H1 (cell line): ENCODE results near the gene PRSS8. TPM values are rescaled to one million over a fixed set of nuclear protein-coding genes. Genes with fewer than 3 reads are reported as not detected.

Experiments
- CTCF ChIA-PET: fragments of 300-600 bp; sonication (Branson Sonifier 250); formaldehyde crosslinking; loops from one replicate; lab custom pipeline; 2021; ENCODE audit not compliant: partially characterized antibody; lab: Charles Lee
- POLR2A ChIA-PET: fragments of 300-600 bp; sonication (Branson Sonifier 250); formaldehyde crosslinking; loops from one replicate; lab custom pipeline; 2021; ENCODE audit warnings: inconsistent platforms; ENCODE audit not compliant: partially characterized antibody; lab: Charles Lee
- DNase-seq, 2 experiments: peaks; one replicate each; pipeline versions ENCODE4 v3.0.0 to v3.0.0-alpha.2; 2010 to 2022; ENCODE audit warnings: low spot score in 2 of 2, low read depth in 1 of 2, mixed read lengths in 1 of 2
- FAIRE-seq: peaks from 2 replicates; lab custom pipeline; 2011; peaks lifted over from hg19 to GRCh38; lab: Jason Lieb, UNC
- H2AFZ ChIP-seq: 2 replicates; pipeline ENCODE4 v1.8.1; 2012; ENCODE audit warnings: low read length, inconsistent platforms
- H2AK5ac ChIP-seq: 2 replicates; pipeline ENCODE4 v1.6.1; 2013; ENCODE audit warnings: low read depth, low read length
- H2BK120ac ChIP-seq: replicated peaks from 2 replicates; pipeline ENCODE3; 2013; ENCODE audit warnings: low read depth, low read length, inconsistent platforms
- H2BK12ac ChIP-seq: 2 replicates; pipeline ENCODE4 v1.6.1; 2013; ENCODE audit warnings: low read depth, low read length
- H2BK15ac ChIP-seq: 2 replicates; pipeline ENCODE4 v1.6.1; 2013; ENCODE audit warnings: low read length
- H2BK20ac ChIP-seq: 2 replicates; pipeline ENCODE4 v1.6.1; 2013; ENCODE audit warnings: low read length
- H2BK5ac ChIP-seq: 2 replicates; pipeline ENCODE4 v1.6.1; 2013; ENCODE audit warnings: low read depth, low read length
- H3K14ac ChIP-seq: 2 replicates; pipeline ENCODE4 v1.6.1; 2013; ENCODE audit warnings: inconsistent platforms; ENCODE audit not compliant: insufficient read length
- H3K18ac ChIP-seq: 2 replicates; pipeline ENCODE4 v1.6.1; 2013; ENCODE audit warnings: low read length; ENCODE audit errors: extremely low read depth
- H3K23ac ChIP-seq: 2 replicates; pipeline ENCODE4 v1.6.1; 2013; ENCODE audit warnings: inconsistent platforms; ENCODE audit not compliant: insufficient read length
- H3K23me2 ChIP-seq: 2 replicates; pipeline ENCODE4 v1.6.1; 2013; ENCODE audit warnings: low read depth, low read length
- H3K27ac ChIP-seq: 2 replicates; pipeline ENCODE4 v1.6.1; 2011; ENCODE audit warnings: low read depth, low read length, inconsistent platforms
- H3K27me3 ChIP-seq, 4 experiments: replicated peaks in 1 of 4; 1 replicate in 1 of 4; 2 replicates in 3 of 4; pipeline versions ENCODE4 v1.6.1 to v1.8.1; 2011 to 2013; ENCODE audit warnings: low read length in 3 of 4, mild to moderate bottlenecking in 3 of 4, inconsistent platforms in 2 of 4, mixed read lengths in 2 of 4, moderate library complexity in 1 of 4; ENCODE audit not compliant: control insufficient read depth in 3 of 4, insufficient read depth in 3 of 4; ENCODE audit errors: extremely low read depth in 1 of 4
- H3K36me3 ChIP-seq, 4 experiments: 2 replicates each; pipeline versions ENCODE4 v1.6.1 to v1.8.1; 2011 to 2013; ENCODE audit warnings: mild to moderate bottlenecking in 4 of 4, low read length in 3 of 4, moderate library complexity in 2 of 4, control low read depth in 1 of 4, inconsistent platforms in 1 of 4; ENCODE audit not compliant: insufficient read depth in 4 of 4, control insufficient read depth in 2 of 4
- H3K4ac ChIP-seq: replicated peaks from 2 replicates; pipeline ENCODE3; 2013; ENCODE audit warnings: low read length, low read depth, mixed read lengths, inconsistent platforms; ENCODE audit not compliant: insufficient read length
- H3K4me1 ChIP-seq, 4 experiments: replicated peaks in 1 of 4; 1 replicate in 1 of 4; 2 replicates in 3 of 4; pipeline versions ENCODE4 v1.6.1 to v1.8.1; 2011 to 2013; ENCODE audit warnings: low read length in 3 of 4, inconsistent platforms in 2 of 4, mixed read lengths in 1 of 4; ENCODE audit not compliant: insufficient read depth in 4 of 4, control insufficient read depth in 3 of 4
- H3K4me2 ChIP-seq, 2 experiments: 2 replicates each; pipeline versions ENCODE4 v1.6.1 to v1.8.1; 2011 to 2013; ENCODE audit warnings: low read depth in 2 of 2, low read length in 2 of 2, control low read depth in 1 of 2, inconsistent platforms in 1 of 2, mild to moderate bottlenecking in 1 of 2; ENCODE audit not compliant: insufficient read depth in 1 of 2
- H3K4me3 ChIP-seq, 4 experiments: fragments of 200-600, 300-600 bp in 1 of 4; sonication (generic), shearing (Covaris generic), sonication (Bioruptor Twin) in 1 of 4; 2 replicates each; pipeline versions ENCODE4 v1.5.1 to v1.8.1; 2011 to 2016; ENCODE audit warnings: low read length in 4 of 4, low read depth in 3 of 4, control low read depth in 2 of 4, inconsistent platforms in 2 of 4, mild to moderate bottlenecking in 2 of 4, mixed read lengths in 1 of 4, moderate library complexity in 1 of 4; ENCODE audit not compliant: insufficient read depth in 2 of 4; ENCODE audit errors: extremely low read depth in 1 of 4
- H3K56ac ChIP-seq: replicated peaks from 2 replicates; pipeline ENCODE3; 2013; ENCODE audit warnings: low read depth, mild to moderate bottlenecking, mixed read lengths, low read length, inconsistent platforms; ENCODE audit not compliant: insufficient read length
- H3K79me1 ChIP-seq: 2 replicates; pipeline ENCODE4 v1.6.1; 2013; ENCODE audit warnings: low read depth, low read length, control low read depth
- H3K79me2 ChIP-seq, 2 experiments: 2 replicates each; pipeline versions ENCODE4 v1.6.1 to v1.8.1; 2012 to 2013; ENCODE audit warnings: low read length in 2 of 2, mild to moderate bottlenecking in 2 of 2, inconsistent platforms in 1 of 2; ENCODE audit not compliant: insufficient read depth in 2 of 2, control insufficient read depth in 1 of 2
- H3K9ac ChIP-seq, 4 experiments: replicated peaks in 1 of 4; 1 replicate in 1 of 4; 2 replicates in 3 of 4; pipeline versions ENCODE4 v1.6.1 to v1.8.1; 2011 to 2013; ENCODE audit warnings: low read depth in 3 of 4, low read length in 3 of 4, control low read depth in 2 of 4, mild to moderate bottlenecking in 2 of 4, moderate library complexity in 2 of 4, inconsistent platforms in 1 of 4; ENCODE audit errors: extremely low read depth in 1 of 4
- H3K9me3 ChIP-seq, 2 experiments: 2 replicates each; pipeline versions ENCODE4 v1.6.1 to v1.8.1; 2012 to 2013; ENCODE audit warnings: mild to moderate bottlenecking in 2 of 2, moderate library complexity in 2 of 2, control low read depth in 1 of 2, inconsistent platforms in 1 of 2, low read depth in 1 of 2, low read length in 1 of 2, mixed read lengths in 1 of 2; ENCODE audit not compliant: insufficient read depth in 2 of 2
- H4K20me1 ChIP-seq, 2 experiments: replicated peaks in 1 of 2; 2 replicates each; pipeline versions ENCODE3 to v1.8.1; 2011 to 2013; ENCODE audit warnings: inconsistent platforms in 2 of 2, low read length in 2 of 2, mild to moderate bottlenecking in 1 of 2; ENCODE audit not compliant: insufficient read depth in 2 of 2, control insufficient read depth in 1 of 2
- H4K5ac ChIP-seq: 2 replicates; pipeline ENCODE4 v1.6.1; 2013; ENCODE audit warnings: low read length, low read depth, mixed read lengths, inconsistent platforms; ENCODE audit not compliant: insufficient read length
- H4K8ac ChIP-seq: 2 replicates; pipeline ENCODE4 v1.8.0; 2013; ENCODE audit warnings: mild to moderate bottlenecking, moderate library complexity, low read length, inconsistent platforms; ENCODE audit not compliant: insufficient read depth; ENCODE audit errors: extremely low read depth
- H4K91ac ChIP-seq: replicated peaks from 2 replicates; pipeline ENCODE3; 2013; ENCODE audit warnings: low read length, mixed read lengths, inconsistent platforms; ENCODE audit not compliant: insufficient read length
- ATF2 ChIP-seq: IDR thresholded peaks from 2 replicates; pipeline ENCODE4 v1.6.1; 2012; ENCODE audit warnings: low read length, inconsistent platforms
- POLR2AphosphoS5 ChIP-seq: IDR thresholded peaks from 2 replicates; pipeline ENCODE4 v1.6.1; 2011; ENCODE audit warnings: low read depth, low read length
- WGBS, 2 experiments: shearing (Covaris generic) in 1 of 2; methylation state at CpG; one replicate each; pipeline versions ENCODE4 v1.1.6 to v1.1.7; 2013 to 2015; ENCODE audit warnings: low lambda C conversion rate in 2 of 2, mixed read lengths in 2 of 2, inconsistent platforms in 1 of 2, low coverage in 1 of 2, missing lambda C conversion rate in 1 of 2; ENCODE audit not compliant: insufficient replicate concordance in 2 of 2, insufficient coverage in 1 of 2, insufficient read length in 1 of 2; ENCODE audit errors: extremely low coverage in 1 of 2, missing lambda C conversion rate in 1 of 2; 5-methylcytosine and 5-hydroxymethylcytosine counted together
- polyA plus RNA-seq, 7 experiments: library from polyadenylated mRNA; depleted of rRNA in 3 of 7; stranded (reverse) in 5 of 7; unstranded in 2 of 7; fragments of >200 nt in 5 of 7; fragments of 200-250 nt in 2 of 7; gene quantifications; 1 replicate in 5 of 7; 2 replicates in 1 of 7; 4 replicates in 1 of 7; pipeline versions ENCODE4 v1.2.1 to v1.2.3, GENCODE V29; 2011 to 2013; ENCODE audit warnings: missing spikeins in 2 of 7, mixed read lengths in 2 of 7
- total RNA-seq: library from RNA; stranded (reverse); fragmentation: NEBNext Ultra II Directional; extraction: Animal tissue kit (Norgen Biotek cat#: 25700); gene quantifications from 2 replicates; pipeline ENCODE4 v1.2.1, GENCODE V29; 2021

PRSS8 gene
- total and polyA plus RNA-seq, 2 of the 8 experiments (the other 6 are each of a cell fraction or from before 2014, with no cell fraction given): 87.7 to 273 TPM

DNA sequence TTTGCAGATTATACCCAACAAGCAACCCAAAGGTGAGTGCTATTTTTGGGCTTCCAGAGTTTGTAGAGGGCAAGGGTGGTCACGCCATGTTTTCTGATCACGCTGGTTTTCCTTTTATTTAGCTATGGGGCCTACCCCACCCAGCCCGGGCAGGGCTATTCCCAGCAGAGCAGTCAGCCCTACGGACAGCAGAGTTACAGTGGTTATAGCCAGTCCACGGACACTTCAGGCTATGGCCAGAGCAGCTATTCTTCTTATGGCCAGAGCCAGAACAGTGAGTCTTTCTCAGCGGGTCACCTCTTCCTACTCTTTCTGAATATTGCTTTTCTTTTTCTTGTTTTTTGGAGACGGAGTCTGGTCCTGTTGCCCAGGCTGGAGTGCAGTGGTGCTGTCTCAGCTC is 46.9 kb upstream of the PRSS8 start:
- POLR2A ChIA-PET: interaction anchor here (0.8 to 6.9 kb wide), 26 partner anchors 9 to 306 kb away, joined by 3 to 407 read pairs (median 4); partner anchors contain the start of genes KAT8, PRSS8, PYCARD and PYDC1

More for the DNA sequence above, 46.9 kb upstream of the PRSS8 start:
- WGBS, 2 experiments: 82% methylated on average over 7 of the region's 7 CpGs; no CpG with 5 or more reads in 1 of the 2 experiments
- no peak overlapping the region for H2BK12ac ChIP-seq
- no peak for DNase-seq
- H2BK15ac ChIP-seq: no peak overlapping the region
- H3K27me3 ChIP-seq: no peaks in the 10 kb centered on the region
- peaks cover 45 to 53% of the 10 kb centered on the region in 2 experiments for H4K20me1 ChIP-seq
- H3K4ac ChIP-seq: no peak overlapping the region
- H4K5ac ChIP-seq: no peak overlapping the region
- H3K14ac ChIP-seq: no peak overlapping the region
- peak overlapping the region; percentile 69 to 96 (median 86); a peak in 6 of 8 replicates for H3K4me3 ChIP-seq
- peaks cover 0 to 7% (median 2%) of the 10 kb centered on the region in 4 experiments; a peak in 5 of 7 replicates for H3K4me1 ChIP-seq
- H3K56ac ChIP-seq: no peak overlapping the region
- no peak overlapping the region for H3K18ac ChIP-seq
- H3K4me2 ChIP-seq: peak overlapping the region; percentile 92 to 93
- H3K36me3 ChIP-seq: peaks cover 40 to 58% (median 51%) of the 10 kb centered on the region in 4 experiments
- H2AFZ ChIP-seq: no peak overlapping the region
- H3K9ac ChIP-seq: peak overlapping the region in 2 of 4 experiments; percentile 42 to 54; a peak in 3 of 7 replicates
- H3K23ac ChIP-seq: no peak overlapping the region
- H3K9me3 ChIP-seq: no peaks in the 10 kb centered on the region
- H3K27ac ChIP-seq: no peak overlapping the region
- TF ChIP-seq ATF2 (no peak), POLR2AphosphoS5 (peak; percentile 3; the same call in 1 of the 2 replicates)
- TF ChIP-seq, all 59 proteins: peak for 1
- Histone ChIP-seq H3K79me2 (peaks cover 40 to 79% of the 10 kb centered on the region in 2 experiments), H2AK5ac (no peak overlapping the region), H4K8ac (no peak overlapping the region), H2BK5ac (no peak overlapping the region; the same call in 1 of the 2 replicates), H2BK20ac (no peak overlapping the region), H3K79me1 (peaks cover 11% of the 10 kb centered on the region), H2BK120ac (no peak overlapping the region), H4K91ac (no peak overlapping the region), H3K23me2 (peaks cover 14% of the 10 kb centered on the region; the same call in 1 of the 2 replicates)
- no peak for FAIRE-seq
- CTCF ChIA-PET: interaction anchor here (0.6 to 0.8 kb wide), 2 partner anchors 16 to 131 kb away, joined by 3 to 4 read pairs; no protein-coding TSS in a partner anchor
